Activated T-cell treated with anti-CD3 and anti-CD28 coated beads, Interleukin-2, amount 50 U/mL, for 24 hours (primary cell): ENCODE data around the gene PLLP.

Experiments
- DNase-seq: peaks from one replicate; pipeline ENCODE4 v3.0.0-alpha.2; 2020
- H3K27ac Mint-ChIP-seq: 2 replicates; pipeline ENCODE4 v1.8.0; 2020; ENCODE audit warnings: mild to moderate bottlenecking, mixed read lengths
- H3K27me3 Mint-ChIP-seq: 2 replicates; pipeline ENCODE4 v1.8.0; 2020; ENCODE audit warnings: mixed read lengths
- H3K36me3 Mint-ChIP-seq: 2 replicates; pipeline ENCODE4 v1.8.0; 2020; ENCODE audit warnings: low read depth, mixed read lengths
- H3K4me1 Mint-ChIP-seq: 2 replicates; pipeline ENCODE4 v1.8.0; 2020; ENCODE audit warnings: low read depth, mixed read lengths
- H3K4me3 Mint-ChIP-seq: 2 replicates; pipeline ENCODE4 v1.8.0; 2020; ENCODE audit warnings: mild to moderate bottlenecking, moderate library complexity, mixed read lengths
- H3K9me3 Mint-ChIP-seq: 2 replicates; pipeline ENCODE4 v1.8.0; 2020; ENCODE audit warnings: mixed read lengths

The PLLP gene, protein sequence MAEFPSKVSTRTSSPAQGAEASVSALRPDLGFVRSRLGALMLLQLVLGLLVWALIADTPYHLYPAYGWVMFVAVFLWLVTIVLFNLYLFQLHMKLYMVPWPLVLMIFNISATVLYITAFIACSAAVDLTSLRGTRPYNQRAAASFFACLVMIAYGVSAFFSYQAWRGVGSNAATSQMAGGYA

DNA sequence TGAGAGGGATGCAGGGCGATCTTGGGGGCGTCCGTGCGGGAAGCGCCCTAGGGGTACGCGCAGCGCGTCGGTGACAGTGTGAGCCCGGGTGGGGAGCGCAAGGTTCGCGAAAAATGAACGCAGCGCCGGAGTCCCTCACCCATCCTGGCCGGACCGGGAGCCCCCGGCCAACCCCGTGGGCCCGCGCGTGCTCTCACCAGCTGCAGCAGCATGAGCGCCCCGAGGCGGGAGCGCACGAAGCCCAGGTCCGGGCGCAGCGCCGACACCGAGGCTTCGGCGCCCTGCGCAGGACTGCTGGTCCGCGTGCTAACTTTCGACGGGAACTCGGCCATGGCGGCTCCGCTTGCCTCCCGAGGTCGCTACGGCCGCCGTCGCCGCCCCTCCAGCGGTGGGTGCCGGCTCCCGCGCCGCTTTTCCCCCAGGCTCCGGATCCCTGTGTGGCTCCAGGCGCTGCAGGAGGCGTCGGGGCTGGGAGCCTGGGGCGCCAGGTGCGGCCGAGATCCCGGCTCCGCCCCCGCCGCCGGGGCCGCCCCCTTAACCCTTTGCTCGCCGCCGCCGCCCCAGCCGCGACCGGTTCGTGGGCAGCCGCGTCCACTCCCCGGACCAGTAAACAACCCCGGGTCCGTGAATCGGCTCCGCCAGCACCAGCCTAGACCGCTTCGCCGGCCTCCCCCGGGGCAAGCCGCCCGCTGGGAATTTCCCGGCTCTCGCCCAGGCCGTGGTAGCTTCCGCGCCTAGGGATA is at the start of gene PLLP:
Gene PLLP, minus strand, starts transcription at position 464 of the 743 bp plus-strand sequence. Its CDS starts 132 bp downstream, at position 332.
- no peaks in the 10 kb centered on the region for H3K9me3 Mint-ChIP-seq
- H3K27ac Mint-ChIP-seq = peak within 1 kb of the TSS; percentile 50
- peaks cover 17% of the 10 kb centered on the region for H3K27me3 Mint-ChIP-seq
- peak within 1 kb of the TSS; percentile 71 for H3K4me3 Mint-ChIP-seq
- no peaks in the 10 kb centered on the region for H3K36me3 Mint-ChIP-seq
- H3K4me1 Mint-ChIP-seq = peaks cover 17% of the 10 kb centered on the region
- peak; percentile 76 for DNase-seq

DNA sequence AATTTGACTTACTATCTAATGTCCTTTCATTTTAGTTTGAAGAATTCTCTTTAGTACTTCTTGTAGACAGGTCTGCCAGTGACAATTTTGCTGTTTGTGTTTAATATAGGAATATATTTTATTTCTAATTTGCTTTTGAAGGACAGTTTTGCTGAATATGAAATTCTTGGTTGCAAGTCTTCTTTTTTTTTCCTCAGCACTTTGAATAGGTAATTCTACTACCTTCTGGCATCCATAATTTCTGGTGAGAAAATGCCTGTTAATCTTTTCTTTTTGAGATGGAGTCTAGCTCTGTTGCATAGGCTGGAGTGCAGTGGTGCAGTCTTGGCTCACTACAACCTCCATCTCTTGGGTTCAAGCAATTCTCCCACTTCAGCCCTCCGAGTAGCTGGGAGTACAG is 48.9 kb upstream of the PLLP start:
- no peak for DNase-seq
- H3K4me3 Mint-ChIP-seq = no peak overlapping the region
- H3K27me3 Mint-ChIP-seq = no peaks in the 10 kb centered on the region
- peaks cover 2% of the 10 kb centered on the region for H3K4me1 Mint-ChIP-seq
- no peaks in the 10 kb centered on the region for H3K36me3 Mint-ChIP-seq
- no peak overlapping the region for H3K27ac Mint-ChIP-seq
- H3K9me3 Mint-ChIP-seq = no peaks in the 10 kb centered on the region

DNA sequence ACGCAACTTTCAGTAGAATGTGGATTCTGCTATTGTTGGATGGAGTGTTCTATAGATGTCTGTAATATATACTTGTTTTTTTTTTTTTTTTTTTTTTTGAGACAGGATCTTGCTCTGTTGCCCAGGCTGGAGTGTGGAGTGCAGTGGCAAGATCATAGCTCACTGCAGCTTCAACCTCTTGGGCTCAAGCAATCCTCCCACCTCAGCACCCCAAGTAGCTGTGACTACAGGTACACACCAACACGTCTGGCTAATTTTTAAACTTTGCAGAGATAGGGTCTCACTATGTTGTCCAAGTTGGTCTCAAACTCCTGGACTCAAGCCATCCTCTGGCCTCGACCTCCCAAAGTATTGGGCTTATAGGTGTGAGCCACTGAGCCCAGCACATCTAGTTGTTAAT is 46.9 kb upstream of the PLLP start:
- H3K4me1 Mint-ChIP-seq = peaks cover 2% of the 10 kb centered on the region
- DNase-seq = no peak
- H3K27ac Mint-ChIP-seq = no peak overlapping the region
- H3K36me3 Mint-ChIP-seq = no peaks in the 10 kb centered on the region
- H3K27me3 Mint-ChIP-seq = no peaks in the 10 kb centered on the region
- no peaks in the 10 kb centered on the region for H3K9me3 Mint-ChIP-seq
- H3K4me3 Mint-ChIP-seq = no peak overlapping the region

DNA sequence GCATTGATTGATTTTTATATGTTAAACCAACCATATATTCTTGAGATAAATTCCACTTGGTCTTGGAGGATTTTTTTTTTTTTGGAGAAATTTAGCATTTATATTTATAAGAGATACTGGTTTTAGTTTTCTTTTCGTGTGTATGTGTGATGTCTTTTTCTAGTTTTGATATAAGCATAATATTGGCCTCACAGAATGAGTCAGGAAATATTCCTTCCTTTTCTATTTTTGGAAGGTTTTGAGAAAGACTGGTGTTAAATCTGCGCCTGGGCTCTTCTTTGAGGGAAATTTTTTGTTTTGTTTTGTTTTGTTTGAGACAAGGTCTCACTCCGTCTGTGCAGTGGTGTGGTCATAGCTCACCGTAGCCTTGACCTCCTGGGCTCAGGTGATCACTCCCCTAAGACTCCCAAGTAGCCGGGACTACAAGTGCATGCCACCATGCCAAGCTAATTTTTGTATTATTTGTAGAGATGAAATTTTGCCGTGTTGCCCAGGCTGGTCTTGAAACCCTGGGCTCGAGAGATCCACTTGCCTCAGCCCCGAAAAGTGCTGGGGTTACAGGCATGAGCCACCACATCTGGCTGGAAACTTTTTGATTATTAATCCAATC is 45.4 kb upstream of the PLLP start:
- Mint-ChIP-seq H3K9me3 (peaks cover 3% of the 10 kb centered on the region), H3K36me3 (no peaks in the 10 kb centered on the region), H3K4me1 (peaks cover 2% of the 10 kb centered on the region), H3K27ac (no peak overlapping the region), H3K27me3 (no peaks in the 10 kb centered on the region), H3K4me3 (no peak overlapping the region)
- DNase-seq = no peak

DNA sequence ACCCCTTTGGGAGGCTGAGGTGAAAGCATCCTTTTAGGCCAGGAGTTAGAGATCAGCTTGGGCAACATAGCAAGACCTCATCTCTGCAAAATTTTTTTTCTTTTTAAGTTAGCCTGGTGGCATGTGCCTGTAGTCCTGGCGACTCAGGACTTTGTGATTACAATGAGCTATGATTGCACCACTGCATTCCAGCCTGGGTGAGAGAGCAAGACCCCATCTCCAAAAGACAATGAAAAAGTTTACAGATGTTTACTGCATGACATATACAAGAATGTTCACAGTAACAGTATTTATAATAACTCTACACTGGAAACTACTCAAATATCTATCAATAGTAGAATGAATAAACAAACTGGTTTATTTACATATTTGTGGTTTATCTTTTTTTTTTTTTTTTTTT is 41.0 kb upstream of the PLLP start:
- H3K27ac Mint-ChIP-seq = no peak overlapping the region
- no peak for DNase-seq

DNA sequence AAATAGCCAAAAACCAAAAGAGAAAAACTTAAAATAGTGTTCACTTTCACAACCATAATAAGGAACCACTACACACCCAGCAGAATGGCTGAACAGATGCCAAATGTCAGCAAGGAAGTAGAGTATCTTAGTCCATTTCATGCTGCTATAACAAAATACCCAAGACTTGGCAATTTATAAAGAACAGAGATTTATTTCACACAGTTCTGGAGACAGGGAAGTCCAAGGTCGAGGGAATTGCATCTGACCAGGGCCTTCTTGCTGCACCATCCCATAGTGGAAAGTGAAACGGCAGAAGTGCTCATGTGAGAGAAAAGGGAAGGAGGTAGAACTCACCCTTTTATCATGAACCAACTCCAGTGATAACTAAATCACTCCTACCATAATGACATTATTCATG is 40.3 kb upstream of the PLLP start:
- Mint-ChIP-seq H3K4me1 (no peaks in the 10 kb centered on the region), H3K36me3 (no peaks in the 10 kb centered on the region), H3K27me3 (no peaks in the 10 kb centered on the region), H3K4me3 (no peak overlapping the region), H3K27ac (no peak overlapping the region), H3K9me3 (peaks cover 3% of the 10 kb centered on the region)
- no peak for DNase-seq

More for the DNA sequence above, 41.0 kb upstream of the PLLP start:
- Mint-ChIP-seq H3K36me3 (no peaks in the 10 kb centered on the region), H3K27me3 (no peaks in the 10 kb centered on the region), H3K9me3 (peaks cover 3% of the 10 kb centered on the region), H3K4me3 (no peak overlapping the region), H3K4me1 (peaks cover 2% of the 10 kb centered on the region)

DNA sequence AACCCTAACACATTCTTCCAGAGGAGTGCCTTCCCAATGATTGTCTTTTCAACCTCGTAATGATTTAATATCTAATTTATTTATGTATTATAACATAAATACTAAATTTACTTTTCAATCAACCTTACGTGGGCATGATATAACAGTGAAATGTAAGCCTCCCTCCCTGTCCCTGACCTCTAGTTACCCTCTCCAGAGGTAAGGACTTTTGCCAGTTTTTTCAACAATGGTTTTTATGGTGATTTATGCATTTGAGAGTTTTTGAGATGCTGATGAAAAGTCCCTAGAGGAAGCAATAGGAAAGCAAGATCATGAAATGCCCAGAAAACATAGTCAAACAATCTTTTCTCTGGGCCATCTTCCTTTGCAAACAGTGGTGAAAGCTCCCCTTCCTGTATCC is 35.2 kb upstream of the PLLP start:
- Mint-ChIP-seq H3K9me3 (no peaks in the 10 kb centered on the region), H3K27ac (no peak overlapping the region)

DNA sequence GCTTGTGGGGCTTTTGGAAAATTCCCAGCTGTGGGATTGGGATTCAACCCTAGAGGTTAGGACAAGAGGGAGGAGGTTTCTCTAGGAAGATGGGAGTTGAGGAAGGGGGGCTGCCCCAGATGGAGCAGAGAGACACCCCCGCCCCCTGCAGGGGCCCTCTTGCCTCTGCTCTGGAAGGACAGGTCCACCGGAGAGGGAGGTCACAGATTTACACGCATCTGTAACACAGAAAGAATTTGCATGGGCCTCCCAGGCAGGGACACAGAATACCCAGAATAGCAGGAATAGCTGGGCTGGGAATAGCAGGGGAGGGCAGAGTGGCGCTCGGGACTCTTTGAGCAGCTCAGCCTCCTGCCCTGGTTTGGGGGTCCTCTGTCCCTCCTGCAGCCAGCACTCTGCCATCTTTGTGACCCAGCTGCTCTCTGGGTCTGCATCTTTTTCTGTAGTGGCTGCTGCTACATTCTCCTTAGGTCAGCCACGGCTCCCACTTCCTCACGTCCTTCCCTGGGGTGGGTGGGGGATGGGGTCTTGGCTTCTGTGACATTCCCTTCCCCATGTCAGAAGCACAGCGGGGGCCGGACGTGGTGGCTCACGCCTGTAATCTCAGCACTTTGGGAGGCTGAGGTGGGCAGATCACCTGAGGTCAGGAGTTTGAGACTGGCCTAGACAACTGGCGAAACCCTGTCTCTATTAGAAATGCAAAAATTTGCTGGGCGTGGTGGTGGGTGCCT is 33.9 kb upstream of the PLLP start:
- no peak for DNase-seq
- Mint-ChIP-seq H3K4me3 (no peak overlapping the region), H3K4me1 (peaks cover 17% of the 10 kb centered on the region), H3K27ac (no peak overlapping the region), H3K36me3 (no peaks in the 10 kb centered on the region), H3K27me3 (no peaks in the 10 kb centered on the region), H3K9me3 (no peaks in the 10 kb centered on the region)

More for the DNA sequence above, 35.2 kb upstream of the PLLP start:
- no peaks in the 10 kb centered on the region for H3K36me3 Mint-ChIP-seq
- no peak overlapping the region for H3K4me3 Mint-ChIP-seq
- H3K27me3 Mint-ChIP-seq = no peaks in the 10 kb centered on the region
- peaks cover 6% of the 10 kb centered on the region for H3K4me1 Mint-ChIP-seq
- DNase-seq = no peak

DNA sequence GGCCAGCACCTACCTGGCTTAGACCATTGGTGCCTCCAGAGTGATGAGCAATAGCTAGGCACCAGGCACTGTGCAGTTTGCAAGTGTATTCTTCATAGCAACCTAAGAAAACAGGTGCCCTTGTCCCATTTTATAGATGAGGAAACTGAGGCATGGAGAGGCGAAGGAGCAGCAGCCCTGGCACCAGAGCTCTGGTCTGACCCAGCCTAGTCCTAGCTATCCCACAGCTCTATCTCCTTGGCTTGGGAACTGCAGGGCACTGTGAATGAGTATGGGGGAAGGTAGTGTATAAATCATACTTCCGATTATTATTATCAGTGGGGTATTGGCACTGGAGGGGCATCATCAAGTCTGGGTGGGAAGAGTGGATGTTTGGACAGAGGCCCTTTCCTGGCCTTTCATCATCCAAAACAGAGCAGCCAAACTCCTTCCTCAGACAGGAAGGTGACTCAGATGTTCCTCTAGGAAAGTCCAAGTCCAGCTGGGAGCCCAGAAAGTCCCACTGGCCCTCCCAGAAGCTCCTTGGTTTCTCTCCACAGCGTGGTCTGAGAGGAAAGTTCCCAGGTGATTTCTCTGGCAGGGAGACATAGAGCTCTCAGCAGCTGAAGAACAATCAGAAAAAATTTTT is 32.0 kb upstream of the PLLP start:
- no peak overlapping the region for H3K4me3 Mint-ChIP-seq
- H3K9me3 Mint-ChIP-seq = no peaks in the 10 kb centered on the region
- no peaks in the 10 kb centered on the region for H3K36me3 Mint-ChIP-seq
- peaks cover 19% of the 10 kb centered on the region for H3K4me1 Mint-ChIP-seq
- no peak for DNase-seq
- H3K27ac Mint-ChIP-seq = no peak overlapping the region
- H3K27me3 Mint-ChIP-seq = no peaks in the 10 kb centered on the region

DNA sequence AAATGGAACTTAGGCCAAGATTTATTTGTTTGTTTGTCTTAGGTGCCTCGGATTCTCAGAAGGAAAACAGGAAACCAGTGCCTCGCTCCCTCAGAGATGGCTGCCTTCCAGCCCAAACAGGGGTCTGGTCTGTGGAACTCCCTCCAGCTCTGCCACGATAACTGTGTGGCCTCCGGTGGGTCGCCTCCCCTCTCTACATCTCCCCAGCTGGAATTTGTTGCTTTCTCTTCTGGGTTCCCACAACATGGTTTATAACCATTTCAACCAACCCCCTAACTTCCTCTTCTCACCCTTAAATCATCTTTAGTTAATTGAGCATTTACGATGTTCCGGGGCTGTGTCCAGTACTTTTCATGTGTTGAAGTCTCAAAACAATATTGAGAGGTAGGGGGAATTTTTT is 30.9 kb upstream of the PLLP start:
- no peak overlapping the region for H3K27ac Mint-ChIP-seq
- H3K9me3 Mint-ChIP-seq = no peaks in the 10 kb centered on the region
- H3K27me3 Mint-ChIP-seq = no peaks in the 10 kb centered on the region
- H3K4me3 Mint-ChIP-seq = no peak overlapping the region
- peaks cover 19% of the 10 kb centered on the region for H3K4me1 Mint-ChIP-seq
- no peak for DNase-seq
- no peaks in the 10 kb centered on the region for H3K36me3 Mint-ChIP-seq

DNA sequence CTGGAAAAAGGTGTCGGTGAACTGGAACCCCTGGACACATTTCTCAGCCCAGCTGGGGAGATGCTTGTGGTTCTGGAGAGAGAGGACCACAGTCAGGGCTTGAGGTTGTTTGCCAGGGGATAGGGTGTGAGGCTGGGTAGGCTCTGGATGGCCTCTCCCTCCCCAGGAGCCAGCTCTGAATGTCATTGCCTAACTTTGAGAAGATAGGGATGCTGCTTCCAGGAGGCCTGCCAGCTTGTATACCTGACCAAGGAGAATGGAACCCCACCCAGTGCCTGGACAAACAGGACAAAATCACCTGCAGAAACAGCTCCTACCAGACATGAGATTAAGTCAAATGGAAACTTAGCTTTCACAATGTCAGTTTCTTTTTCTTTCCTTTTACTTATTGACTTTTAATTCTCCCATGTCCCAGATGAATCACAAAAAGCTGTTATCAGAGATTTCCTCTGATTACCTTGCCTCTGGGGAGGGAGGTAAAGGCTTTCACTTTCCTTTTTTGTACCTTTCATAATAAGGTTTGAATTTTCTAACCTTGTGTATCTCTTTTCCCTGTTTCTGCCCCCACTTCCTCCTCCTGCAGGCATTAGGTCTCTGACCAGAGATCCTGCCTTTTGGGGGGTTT is 29.8 kb upstream of the PLLP start:
- Mint-ChIP-seq H3K36me3 (no peaks in the 10 kb centered on the region), H3K4me3 (no peak overlapping the region), H3K9me3 (no peaks in the 10 kb centered on the region), H3K4me1 (peaks cover 23% of the 10 kb centered on the region), H3K27ac (peak overlapping the region; percentile 45), H3K27me3 (no peaks in the 10 kb centered on the region)
- DNase-seq = peak; percentile 46

DNA sequence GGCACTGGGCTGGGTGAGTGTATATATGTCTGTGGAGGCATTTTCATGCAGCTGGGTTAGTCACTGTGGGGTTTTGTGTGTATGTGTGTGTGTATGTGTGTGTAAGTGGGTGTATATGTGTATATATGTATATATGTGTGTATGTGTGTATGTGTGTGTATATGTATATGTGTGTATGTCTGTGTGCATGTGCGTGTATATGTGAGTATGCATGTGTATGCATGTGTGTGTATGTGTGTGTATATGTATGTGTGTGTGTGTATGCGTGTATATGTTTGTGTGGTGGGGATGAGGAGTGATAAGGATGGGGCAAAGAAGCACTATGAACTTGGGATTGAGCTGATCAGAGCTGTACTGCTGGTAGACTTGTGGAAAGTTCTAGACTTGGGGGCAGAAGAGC is 29.0 kb upstream of the PLLP start:
- Mint-ChIP-seq H3K4me3 (no peak overlapping the region), H3K36me3 (no peaks in the 10 kb centered on the region), H3K27ac (no peak overlapping the region), H3K4me1 (peaks cover 25% of the 10 kb centered on the region), H3K27me3 (no peaks in the 10 kb centered on the region), H3K9me3 (no peaks in the 10 kb centered on the region)
- DNase-seq = no peak

DNA sequence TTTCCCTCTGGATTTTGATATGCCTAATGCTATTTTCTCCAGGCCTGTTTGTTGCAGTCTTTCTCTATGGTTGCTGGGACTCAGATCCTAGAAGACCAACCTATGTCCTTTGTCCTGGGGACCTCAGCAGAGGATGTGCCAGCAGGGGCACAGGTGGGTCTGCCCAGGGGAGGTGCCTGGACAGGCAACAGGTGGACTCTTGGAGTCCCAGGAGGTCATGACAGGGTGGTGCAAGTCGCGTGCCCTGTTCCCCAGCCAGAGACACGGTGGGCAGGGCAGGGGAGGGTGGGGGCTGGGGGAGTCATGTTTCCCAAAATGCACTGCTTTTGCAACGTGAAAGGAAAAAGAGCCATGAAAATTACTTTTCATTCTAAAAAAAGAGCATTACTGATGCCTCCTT is 26.3 kb upstream of the PLLP start:
- no peak for DNase-seq

DNA sequence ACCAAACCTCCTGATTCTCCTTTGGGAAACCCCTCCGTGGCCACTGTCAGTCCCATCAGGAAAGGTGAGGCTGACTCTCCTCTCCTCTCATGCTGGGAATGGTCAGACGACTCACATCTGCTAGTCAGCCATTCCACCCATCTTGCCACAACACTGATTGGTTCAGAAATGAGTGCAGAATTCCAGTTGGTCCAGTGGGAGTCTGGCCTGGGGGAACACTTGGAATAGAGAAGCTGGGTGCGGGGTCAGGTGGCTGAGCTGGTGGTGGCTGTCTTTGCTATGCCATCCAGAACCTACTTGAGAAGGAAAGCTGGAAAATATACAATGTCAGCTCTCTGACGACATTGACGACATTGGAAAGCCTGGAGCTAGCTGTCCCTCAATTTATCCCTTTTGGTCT is 23.6 kb upstream of the PLLP start:
- Mint-ChIP-seq H3K27me3 (no peaks in the 10 kb centered on the region), H3K36me3 (no peaks in the 10 kb centered on the region), H3K4me1 (peaks cover 13% of the 10 kb centered on the region), H3K9me3 (no peaks in the 10 kb centered on the region), H3K4me3 (no peak overlapping the region), H3K27ac (no peak overlapping the region)
- no peak for DNase-seq

More for the DNA sequence above, 26.3 kb upstream of the PLLP start:
- Mint-ChIP-seq H3K27me3 (no peaks in the 10 kb centered on the region), H3K4me3 (no peak overlapping the region), H3K36me3 (no peaks in the 10 kb centered on the region), H3K9me3 (no peaks in the 10 kb centered on the region), H3K27ac (no peak overlapping the region), H3K4me1 (peaks cover 25% of the 10 kb centered on the region)
